Gastroesophageal sphincter (tissue), 4 donors: ENCODE data around the gene DENND6A. TPM values are rescaled to one million over a fixed set of nuclear protein-coding genes. Genes with fewer than 3 reads are reported as not detected.

Source experiments
- ATAC-seq: fragments of 150-250 bp; one replicate; pipeline ENCODE4 v1.9.1; 2016; ENCODE audit warnings: mild to moderate bottlenecking, moderate library complexity
- H3K27ac ChIP-seq, 4 donors: fragments of 200-600 bp; sonication (generic) in 3 of 4; 1 replicate in 3 of 4; 2 replicates in 1 of 4; pipeline ENCODE4 v1.5.1; 2016 to 2019
- H3K27me3 ChIP-seq: fragments of 200-600 bp; sonication (generic); one replicate; pipeline ENCODE4 v1.5.1; 2019
- H3K36me3 ChIP-seq, 2 donors: fragments of 200-600 bp; sonication (generic); one replicate each; pipeline ENCODE4 v1.5.1; 2019; ENCODE audit warnings: control low read depth in 1 of 2
- H3K4me1 ChIP-seq, 3 donors: fragments of 200-600 bp; sonication (generic); 1 replicate in 2 of 3; 2 replicates in 1 of 3; pipeline ENCODE4 v1.5.1; 2016 to 2019; ENCODE audit warnings: control low read depth in 2 of 3
- H3K4me3 ChIP-seq, 2 donors: fragments of 200-600 bp; sonication (generic); one replicate each; pipeline ENCODE4 v1.5.1; 2019; ENCODE audit warnings: mild to moderate bottlenecking in 1 of 2, moderate library complexity in 1 of 2
- H3K9me3 ChIP-seq, 3 donors: fragments of 200-600 bp; sonication (generic); one replicate each; pipeline ENCODE4 v1.5.1; 2017 to 2019; ENCODE audit warnings: control low read depth in 2 of 3
- CTCF ChIP-seq, 4 experiments: fragments of 200-600 bp in 2 of 4; fragments of 450-650 bp in 2 of 4; sonication (generic) in 1 of 4; IDR thresholded peaks; one replicate each; pipeline ENCODE4 v1.5.1; 2017 to 2019; ENCODE audit warnings: antibody characterized with exemption in 4 of 4, mild to moderate bottlenecking in 2 of 4, moderate library complexity in 2 of 4
- EP300 ChIP-seq: sonication (generic); formaldehyde crosslinking; IDR thresholded peaks from one replicate; pipeline ENCODE4 v1.6.1; 2017; ENCODE audit warnings: antibody characterized with exemption, mild to moderate bottlenecking
- POLR2A ChIP-seq, 2 donors: fragments of 450-650 bp; IDR thresholded peaks; one replicate each; pipeline ENCODE4 v1.6.1; 2017; ENCODE audit warnings: antibody characterized with exemption in 2 of 2, mild to moderate bottlenecking in 2 of 2, moderate library complexity in 1 of 2
- POLR2AphosphoS5 ChIP-seq: sonication (generic); formaldehyde crosslinking; IDR thresholded peaks from one replicate; pipeline ENCODE4 v1.6.1; 2017; ENCODE audit warnings: antibody characterized with exemption
- WGBS, 2 donors: methylation state at CpG; one replicate each; pipeline ENCODE4 v1.1.5; 2018; ENCODE audit warnings: low coverage in 1 of 2; 5-methylcytosine and 5-hydroxymethylcytosine counted together
- total RNA-seq, 4 donors: library from RNA; depleted of rRNA; stranded (reverse); fragments of >200 nt; gene quantifications; one replicate each; pipeline ENCODE4 v1.1.0, GENCODE V29; 2016

Gene DENND6A
- total RNA-seq, 4 donors from 2014 or later: 25.8 to 56.0 (median 47.2) TPM

GRCh38 chr3:57675530-57675929 is 17.3 kb downstream of the DENND6A start:
- H3K9me3 ChIP-seq: no peaks in the 10 kb centered on the region
- peaks cover 0 to 66% (median 4%) of the 10 kb centered on the region in 3 donors for H3K4me1 ChIP-seq
- no peak for ATAC-seq
- no peak overlapping the region for H3K27ac ChIP-seq
- peaks cover 0 to 10% of the 10 kb centered on the region in 2 donors for H3K36me3 ChIP-seq
- no peak overlapping the region for H3K4me3 ChIP-seq
- no peak for TF ChIP-seq POLR2AphosphoS5
- no peak for TF ChIP-seq EP300
- TF ChIP-seq CTCF (IDR thresholded peaks at IDR 0.05): no peak
- no peaks in the 10 kb centered on the region for H3K27me3 ChIP-seq

- no peaks in the 10 kb centered on the region for H3K9me3 ChIP-seq
- no peak for ATAC-seq
- WGBS, 2 donors: 67 to 72% methylated on average over 2 of the region's 4 CpGs
These were observed 19.7 kb downstream of the DENND6A start for GRCh38 chr3:57673156-57673555.

GRCh38 chr3:57670543-57670942 is 22.3 kb downstream of the DENND6A start:
- H3K36me3 ChIP-seq: peaks cover 2 to 43% of the 10 kb centered on the region in 2 donors
- no peak for ATAC-seq

More at GRCh38 chr3:57673156-57673555, 19.7 kb downstream of the DENND6A start:
- H3K4me1 ChIP-seq: peaks cover 0 to 48% (median 4%) of the 10 kb centered on the region in 3 donors
- H3K27me3 ChIP-seq: no peaks in the 10 kb centered on the region
- H3K27ac ChIP-seq: no peak overlapping the region
- no peak overlapping the region for H3K4me3 ChIP-seq
- H3K36me3 ChIP-seq: peaks cover 0 to 25% of the 10 kb centered on the region in 2 donors
- no peak for TF ChIP-seq POLR2AphosphoS5
- no peak for TF ChIP-seq CTCF (IDR thresholded peaks at IDR 0.05)
- TF ChIP-seq POLR2A (IDR thresholded peaks at IDR 0.05): no peak
- TF ChIP-seq EP300: no peak

GRCh38 chr3:57661404-57661803 is 31.5 kb downstream of the DENND6A start:
- Histone ChIP-seq H3K4me3 (no peak overlapping the region), H3K27me3 (no peaks in the 10 kb centered on the region), H3K4me1 (peaks cover 0 to 15% (median 0%) of the 10 kb centered on the region in 3 donors), H3K9me3 (no peaks in the 10 kb centered on the region), H3K36me3 (peaks cover 2 to 85% of the 10 kb centered on the region in 2 donors), H3K27ac (no peak overlapping the region)
- TF ChIP-seq CTCF (IDR thresholded peaks at IDR 0.05): no peak
- TF ChIP-seq POLR2AphosphoS5: no peak
- no peak for TF ChIP-seq POLR2A (IDR thresholded peaks at IDR 0.05)
- TF ChIP-seq EP300: no peak
- no peak for ATAC-seq

More at GRCh38 chr3:57670543-57670942, 22.3 kb downstream of the DENND6A start:
- H3K4me3 ChIP-seq: no peak overlapping the region
- TF ChIP-seq EP300 (no peak), POLR2A (IDR thresholded peaks at IDR 0.05) (no peak), CTCF (IDR thresholded peaks at IDR 0.05) (no peak), POLR2AphosphoS5 (no peak)
- no peaks in the 10 kb centered on the region for H3K27me3 ChIP-seq
- peaks cover 0 to 40% (median 4%) of the 10 kb centered on the region in 3 donors for H3K4me1 ChIP-seq
- H3K9me3 ChIP-seq: no peaks in the 10 kb centered on the region
- H3K27ac ChIP-seq: no peak overlapping the region

- no peak for TF ChIP-seq POLR2AphosphoS5
- TF ChIP-seq CTCF (IDR thresholded peaks at IDR 0.05): no peak
- TF ChIP-seq POLR2A (IDR thresholded peaks at IDR 0.05): no peak
- WGBS, 2 donors: 92 to 96% methylated on average over 2 of the region's 4 CpGs
- Histone ChIP-seq H3K36me3 (peaks cover 0 to 85% of the 10 kb centered on the region in 2 donors), H3K9me3 (no peaks in the 10 kb centered on the region), H3K27ac (peak overlapping the region in 1 of 4 donors; percentile 11), H3K4me3 (no peak overlapping the region), H3K4me1 (peaks cover 0 to 15% (median 0%) of the 10 kb centered on the region in 3 donors), H3K27me3 (no peaks in the 10 kb centered on the region)
- no peak for ATAC-seq
These were observed 33.0 kb downstream of the DENND6A start for GRCh38 chr3:57659806-57660439.
